Kidney (tissue), 14 donors: ENCODE measurements around the gene EPHB1. TPM values are rescaled to one million over a fixed set of nuclear protein-coding genes. Genes with fewer than 3 reads are reported as not detected.

ENCODE experiments used
- DNase-seq, 5 donors: peaks; one replicate each; pipeline ENCODE4 v3.0.0-alpha.2; 2013 to 2020
- FAIRE-seq: peaks from 2 replicates; lab custom pipeline; 2012; peaks lifted over from hg19 to GRCh38; lab: Jason Lieb, UNC
- H3K27ac ChIP-seq, 2 donors: one replicate each; pipeline ENCODE4 v1.7.0; 2013; ENCODE audit warnings: low read depth in 2 of 2, low read length in 2 of 2, inconsistent platforms in 1 of 2
- H3K27me3 ChIP-seq: one replicate; pipeline ENCODE4 v1.7.1; 2013; ENCODE audit warnings: low read length, inconsistent platforms; ENCODE audit not compliant: control insufficient read depth, insufficient read depth
- H3K36me3 ChIP-seq, 3 donors: one replicate each; pipeline versions ENCODE4 v1.7.0 to v1.7.1; 2013; ENCODE audit warnings: low read length in 3 of 3, control low read depth in 1 of 3, inconsistent platforms in 1 of 3; ENCODE audit not compliant: insufficient read depth in 3 of 3, control insufficient read depth in 2 of 3
- H3K4me1 ChIP-seq, 3 donors: one replicate each; pipeline versions ENCODE4 v1.7.0 to v1.7.1; 2013; ENCODE audit warnings: low read length in 3 of 3, inconsistent platforms in 1 of 3, low read depth in 1 of 3; ENCODE audit not compliant: control insufficient read depth in 2 of 3, insufficient read depth in 2 of 3
- H3K4me3 ChIP-seq, 3 donors: one replicate each; pipeline versions ENCODE4 v1.7.0 to v1.8.1; 2013; ENCODE audit warnings: low read length in 3 of 3, control low read depth in 1 of 3, inconsistent platforms in 1 of 3
- H3K9ac ChIP-seq, 3 donors: one replicate each; pipeline versions ENCODE4 v1.7.0 to v1.7.1; 2013; ENCODE audit warnings: low read length in 3 of 3, control low read depth in 1 of 3, inconsistent platforms in 1 of 3
- H3K9me3 ChIP-seq, 3 donors: one replicate each; pipeline versions ENCODE4 v1.7.0 to v1.7.1; 2013; ENCODE audit warnings: low read length in 3 of 3, control low read depth in 1 of 3, inconsistent platforms in 1 of 3; ENCODE audit not compliant: control insufficient read depth in 2 of 3, insufficient read depth in 1 of 3
- CTCF ChIP-seq: IDR thresholded peaks from 3 replicates; pipeline ENCODE4 v1.5.1; 2012; ENCODE audit warnings: mild to moderate bottlenecking, moderate library complexity, borderline replicate concordance; ENCODE audit not compliant: insufficient read depth; ENCODE audit errors: extremely low read depth
- intact Hi-C: fragments of 100-400 bp; cut with DNase I; formaldehyde crosslinking; loops from one replicate; pipeline ENCODE4 v1.11.1; 2022
- polyA plus RNA-seq: library from polyadenylated mRNA; stranded (reverse); fragments of 350-450 nt; fragmentation: Illumina TruSeq; extraction: RNeasy Lipid Tissue Mini Kit (QIAGEN cat#74804); gene quantifications from one replicate; pipeline ENCODE4 v1.2.3, GENCODE V29; 2014; ENCODE audit warnings: low read depth, low replicate concordance; ENCODE audit not compliant: insufficient read depth
- total RNA-seq: library from RNA; stranded (reverse); fragmentation: NEBNext Ultra II Directional; extraction: Animal tissue kit (Norgen Biotek cat#: 25700); gene quantifications from one replicate; pipeline ENCODE4 v1.2.1, GENCODE V29; 2021
- donor health status: control.
- donor health status: control.
- donor health status: control.
- donor health status: control.
- donor health status: control.
- donor health status: DM: yes; HTN: yes; CAD: no.
- donor health status: Normal renal cell carcinoma (clear cell type).

The EPHB1 gene
- total and polyA plus RNA-seq, 2 donors from 2014 or later: 0.39 to 3.2 TPM

- no peak for FAIRE-seq
- no peaks in the 10 kb centered on the region for H3K4me1 ChIP-seq
- no peaks in the 10 kb centered on the region for H3K9me3 ChIP-seq
- intact Hi-C loops: no loop called here
- H3K36me3 ChIP-seq: no peaks in the 10 kb centered on the region
- DNase-seq: no peak
- H3K4me3 ChIP-seq: no peak overlapping the region
- H3K9ac ChIP-seq: no peak overlapping the region
- no peaks in the 10 kb centered on the region for H3K27me3 ChIP-seq
- no peak overlapping the region for H3K27ac ChIP-seq
- TF ChIP-seq CTCF: no peak
Observed at GRCh38 chr3:135172191-135172869, 377.3 kb downstream of the EPHB1 start.

DNA sequence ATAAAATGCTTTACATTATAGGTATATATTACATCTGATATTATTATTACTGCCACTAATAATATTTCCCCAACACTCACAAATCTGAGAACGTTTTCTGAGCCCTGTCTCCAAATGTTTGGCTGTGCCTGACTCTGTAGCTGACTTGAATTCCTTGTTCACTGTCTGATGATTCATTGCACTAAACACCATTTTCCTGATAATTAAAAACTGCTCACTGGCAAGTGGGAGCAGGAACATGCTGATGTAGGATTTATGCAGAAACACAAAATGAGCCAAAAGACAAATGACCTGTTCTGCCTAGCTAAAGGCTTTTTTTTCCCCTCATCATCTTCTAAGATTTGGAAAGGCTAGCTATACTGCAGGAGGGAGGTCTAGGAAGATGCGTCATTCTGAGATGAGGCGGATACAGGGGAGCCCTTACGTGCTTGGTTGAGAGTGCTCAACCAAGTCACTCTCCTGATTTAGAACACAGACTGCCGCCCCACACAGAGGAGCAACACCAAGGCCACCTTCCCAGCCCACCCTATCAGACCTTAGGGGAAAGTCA, 380.7 kb downstream of the EPHB1 start:
- H3K9ac ChIP-seq: no peak overlapping the region
- H3K27ac ChIP-seq: no peak overlapping the region
- no peak overlapping the region for H3K4me3 ChIP-seq
- H3K36me3 ChIP-seq: no peaks in the 10 kb centered on the region
- FAIRE-seq: no peak
- intact Hi-C loops: no loop called here
- no peaks in the 10 kb centered on the region for H3K27me3 ChIP-seq
- no peak for TF ChIP-seq CTCF
- no peak for DNase-seq
- H3K4me1 ChIP-seq: no peaks in the 10 kb centered on the region
- H3K9me3 ChIP-seq: no peaks in the 10 kb centered on the region

GRCh38 chr3:135176881-135177280, 381.8 kb downstream of the EPHB1 start:
- H3K27ac ChIP-seq: no peak overlapping the region
- H3K36me3 ChIP-seq: no peaks in the 10 kb centered on the region
- H3K9ac ChIP-seq: no peak overlapping the region
- intact Hi-C loops: no loop called here
- H3K4me3 ChIP-seq: no peak overlapping the region
- H3K4me1 ChIP-seq: no peaks in the 10 kb centered on the region
- TF ChIP-seq CTCF: no peak
- DNase-seq: no peak
- no peak for FAIRE-seq
- H3K9me3 ChIP-seq: no peaks in the 10 kb centered on the region
- no peaks in the 10 kb centered on the region for H3K27me3 ChIP-seq

GRCh38 chr3:135178566-135178965, 383.5 kb downstream of the EPHB1 start:
- intact Hi-C loops: no loop called here
- FAIRE-seq: no peak

More at GRCh38 chr3:135178566-135178965, 383.5 kb downstream of the EPHB1 start:
- Histone ChIP-seq H3K27me3 (no peaks in the 10 kb centered on the region), H3K4me1 (no peaks in the 10 kb centered on the region), H3K9me3 (no peaks in the 10 kb centered on the region), H3K27ac (no peak overlapping the region), H3K4me3 (no peak overlapping the region), H3K36me3 (no peaks in the 10 kb centered on the region), H3K9ac (no peak overlapping the region)
- no peak for DNase-seq
- no peak for TF ChIP-seq CTCF
